ENCODE measurements around the gene KLRC3.

- TF ChIP-seq POLR2A (IDR thresholded peaks at IDR 0.05) (no peak), CTCF (IDR thresholded peaks at IDR 0.05) (no peak)
Observed at GRCh38 chr12:10408842-10409241, 11.6 kb downstream of the KLRC3 start.
